ENCODE measurements around the gene RPS6KB2.

DNA sequence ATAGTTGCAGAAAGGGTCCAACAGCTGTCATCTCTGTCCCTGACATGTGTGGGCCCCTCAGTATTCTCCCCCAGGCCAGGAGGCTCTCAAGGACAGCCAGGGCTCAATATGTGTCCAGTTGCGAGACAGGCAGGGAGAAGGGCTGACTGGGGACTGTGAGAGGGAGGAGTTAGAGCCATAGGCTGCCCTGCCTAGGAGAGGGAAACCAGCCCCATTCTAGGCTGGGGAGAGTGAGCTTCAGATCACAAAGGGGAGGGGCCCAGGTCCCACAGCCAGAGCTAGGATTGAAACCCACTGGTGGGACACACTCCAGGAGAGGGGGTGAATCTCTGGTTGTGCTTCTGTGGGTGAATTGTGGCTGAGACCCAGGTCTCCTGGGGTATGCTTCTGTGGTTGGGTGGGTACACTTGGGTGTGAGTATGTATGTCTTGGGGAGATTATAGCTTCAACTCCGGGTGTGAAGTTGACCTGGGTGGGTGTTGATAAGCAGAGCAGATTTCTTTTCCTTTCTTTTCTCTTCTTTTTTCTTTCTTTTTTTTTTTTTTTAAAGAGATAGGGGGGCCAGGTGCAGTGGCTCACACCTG, 14.9 kb upstream of the RPS6KB2 start:
- TF ChIP-seq, protein P1, sequence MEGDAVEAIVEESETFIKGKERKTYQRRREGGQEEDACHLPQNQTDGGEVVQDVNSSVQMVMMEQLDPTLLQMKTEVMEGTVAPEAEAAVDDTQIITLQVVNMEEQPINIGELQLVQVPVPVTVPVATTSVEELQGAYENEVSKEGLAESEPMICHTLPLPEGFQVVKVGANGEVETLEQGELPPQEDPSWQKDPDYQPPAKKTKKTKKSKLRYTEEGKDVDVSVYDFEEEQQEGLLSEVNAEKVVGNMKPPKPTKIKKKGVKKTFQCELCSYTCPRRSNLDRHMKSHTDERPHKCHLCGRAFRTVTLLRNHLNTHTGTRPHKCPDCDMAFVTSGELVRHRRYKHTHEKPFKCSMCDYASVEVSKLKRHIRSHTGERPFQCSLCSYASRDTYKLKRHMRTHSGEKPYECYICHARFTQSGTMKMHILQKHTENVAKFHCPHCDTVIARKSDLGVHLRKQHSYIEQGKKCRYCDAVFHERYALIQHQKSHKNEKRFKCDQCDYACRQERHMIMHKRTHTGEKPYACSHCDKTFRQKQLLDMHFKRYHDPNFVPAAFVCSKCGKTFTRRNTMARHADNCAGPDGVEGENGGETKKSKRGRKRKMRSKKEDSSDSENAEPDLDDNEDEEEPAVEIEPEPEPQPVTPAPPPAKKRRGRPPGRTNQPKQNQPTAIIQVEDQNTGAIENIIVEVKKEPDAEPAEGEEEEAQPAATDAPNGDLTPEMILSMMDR (IDR thresholded peaks at IDR 0.05), result no peak
- TF ChIP-seq POLR2AphosphoS5 (IDR thresholded peaks at IDR 0.05), result no peak
- TF ChIP-seq POLR2A (IDR thresholded peaks at IDR 0.05), result no peak
- no peak for TF ChIP-seq EP300 (IDR thresholded peaks at IDR 0.05)

Data from suprapubic skin (tissue), 4 donors.